VCaP (cell line): ENCODE data around the gene CYP4F22.
"Not testable (repeated sequence)": the region's sequence is repeated elsewhere in the genome, so short reads cannot be mapped to it uniquely, and the experiment has no call there.

ENCODE experiments used
- H3K27ac ChIP-seq: fragments of 450-650 bp; 2 replicates; pipeline ENCODE4 v1.5.1; 2017
- TF ChIP-seq, protein P1 (sequence below): fragments of 450-650 bp; conservative IDR thresholded peaks from 2 replicates; pipeline ENCODE4 v1.5.1; 2017; ENCODE audit warnings: mild to moderate bottlenecking, moderate library complexity

Gene CYP4F22

DNA sequence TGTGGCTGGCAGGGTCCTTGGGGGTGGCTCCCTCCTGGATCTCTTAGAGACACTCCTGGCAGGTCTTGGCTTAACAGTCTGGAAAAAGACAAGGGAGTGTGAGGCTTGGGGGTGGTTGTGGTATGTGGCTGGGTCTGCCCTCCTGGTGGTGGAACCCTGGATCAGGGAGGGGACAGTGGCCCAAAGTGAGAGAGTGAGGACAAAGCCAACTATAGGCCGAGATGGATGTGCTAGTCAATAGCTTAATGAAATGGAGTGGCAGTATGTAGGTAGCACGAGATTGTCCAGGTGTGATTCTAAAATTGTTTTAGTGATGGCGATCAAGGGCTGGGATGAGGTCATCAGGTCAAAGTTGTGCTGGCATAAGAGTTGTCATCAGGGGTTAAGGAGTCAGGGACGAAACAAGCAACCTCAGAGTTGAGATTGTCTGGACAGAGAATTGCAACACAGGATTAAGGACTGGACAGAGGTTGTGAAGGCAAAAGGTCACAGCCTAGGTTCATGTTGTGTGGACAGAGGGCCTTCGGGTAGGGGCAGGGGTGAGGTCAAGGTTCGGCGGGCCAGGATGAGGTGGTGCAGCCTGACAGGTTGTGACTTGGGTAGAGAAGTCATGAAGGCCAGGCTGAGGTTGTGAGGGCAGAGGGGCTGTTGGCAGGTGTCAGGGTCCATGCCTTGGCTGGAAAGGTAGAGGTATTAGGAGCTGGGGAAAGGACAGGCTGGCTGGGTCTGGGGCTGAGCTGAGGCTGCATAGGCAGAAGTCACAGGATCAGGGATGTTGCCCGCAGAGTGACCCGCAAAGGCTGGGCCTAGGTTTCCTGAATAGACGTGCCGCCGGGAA is 39.4 kb upstream of the CYP4F22 start:
- no peak overlapping the region for H3K27ac ChIP-seq
- TF ChIP-seq, protein P1, sequence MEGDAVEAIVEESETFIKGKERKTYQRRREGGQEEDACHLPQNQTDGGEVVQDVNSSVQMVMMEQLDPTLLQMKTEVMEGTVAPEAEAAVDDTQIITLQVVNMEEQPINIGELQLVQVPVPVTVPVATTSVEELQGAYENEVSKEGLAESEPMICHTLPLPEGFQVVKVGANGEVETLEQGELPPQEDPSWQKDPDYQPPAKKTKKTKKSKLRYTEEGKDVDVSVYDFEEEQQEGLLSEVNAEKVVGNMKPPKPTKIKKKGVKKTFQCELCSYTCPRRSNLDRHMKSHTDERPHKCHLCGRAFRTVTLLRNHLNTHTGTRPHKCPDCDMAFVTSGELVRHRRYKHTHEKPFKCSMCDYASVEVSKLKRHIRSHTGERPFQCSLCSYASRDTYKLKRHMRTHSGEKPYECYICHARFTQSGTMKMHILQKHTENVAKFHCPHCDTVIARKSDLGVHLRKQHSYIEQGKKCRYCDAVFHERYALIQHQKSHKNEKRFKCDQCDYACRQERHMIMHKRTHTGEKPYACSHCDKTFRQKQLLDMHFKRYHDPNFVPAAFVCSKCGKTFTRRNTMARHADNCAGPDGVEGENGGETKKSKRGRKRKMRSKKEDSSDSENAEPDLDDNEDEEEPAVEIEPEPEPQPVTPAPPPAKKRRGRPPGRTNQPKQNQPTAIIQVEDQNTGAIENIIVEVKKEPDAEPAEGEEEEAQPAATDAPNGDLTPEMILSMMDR, result no peak

DNA sequence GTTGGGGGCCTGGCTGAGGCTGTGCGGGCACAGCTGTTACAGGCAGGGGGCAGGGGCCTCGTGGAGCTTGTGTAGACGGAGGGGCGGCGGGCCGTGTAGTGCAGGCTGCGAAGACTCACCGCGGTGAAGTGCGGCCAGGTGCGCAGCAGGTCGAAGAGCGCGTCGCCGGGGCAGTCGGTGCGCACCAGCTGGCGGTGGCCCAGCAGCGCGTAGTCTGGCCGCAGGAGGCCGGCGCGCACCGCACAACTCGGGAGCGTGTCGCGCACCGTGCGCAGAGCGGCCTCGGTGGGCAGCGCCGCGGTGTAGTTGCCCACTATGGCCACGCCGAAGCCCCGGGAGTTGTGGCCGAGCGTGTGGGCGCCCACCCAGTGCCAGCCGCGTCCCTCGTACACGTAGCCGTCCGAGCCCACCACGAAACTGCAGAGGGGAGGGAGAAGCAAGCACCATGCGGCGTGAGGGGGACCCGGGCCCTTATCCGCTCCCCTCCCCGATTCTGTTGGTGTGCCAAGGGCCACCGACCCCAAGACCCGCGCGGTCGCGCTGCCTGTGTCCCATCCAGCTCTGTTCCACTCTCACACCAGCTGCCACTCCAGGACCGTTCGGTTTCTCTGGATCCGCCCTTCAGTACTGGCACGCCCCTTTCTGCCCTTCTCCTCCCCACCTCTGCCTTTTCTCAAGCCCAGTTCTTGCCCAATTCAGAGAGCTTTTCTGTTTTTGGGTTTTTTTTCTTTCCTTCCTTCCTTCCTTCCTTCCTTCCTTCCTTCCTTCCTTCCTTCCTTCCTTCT is 38.6 kb upstream of the CYP4F22 start:
- no peak overlapping the region for H3K27ac ChIP-seq

DNA sequence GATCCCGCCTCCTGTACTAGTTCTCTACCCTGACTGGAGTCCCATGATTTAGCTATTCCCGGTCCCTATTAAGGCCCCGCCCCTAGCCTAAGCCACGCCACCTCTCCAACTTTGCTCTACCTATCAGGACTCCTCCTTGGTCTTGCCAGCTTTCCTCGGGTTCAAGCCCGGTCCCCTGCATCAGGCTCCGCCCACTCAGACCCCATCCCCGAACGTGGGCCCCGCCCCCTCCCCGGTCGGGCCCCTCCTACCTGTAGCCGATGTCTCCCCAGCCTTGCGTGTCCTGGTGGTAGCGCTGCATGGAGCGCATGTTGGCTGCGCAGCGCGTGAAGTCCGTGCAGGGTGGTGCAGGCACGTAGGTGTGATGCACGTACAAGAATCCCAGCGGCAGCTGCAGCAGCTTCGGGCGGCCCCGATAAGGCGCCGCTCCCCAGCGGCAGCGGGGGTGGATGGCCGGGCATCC is 36.7 kb upstream of the CYP4F22 start:
- TF ChIP-seq, protein P1, result no peak
- H3K27ac ChIP-seq, result no peak overlapping the region

More for the DNA sequence above, 38.6 kb upstream of the CYP4F22 start:
- TF ChIP-seq, protein P1, result no peak

DNA sequence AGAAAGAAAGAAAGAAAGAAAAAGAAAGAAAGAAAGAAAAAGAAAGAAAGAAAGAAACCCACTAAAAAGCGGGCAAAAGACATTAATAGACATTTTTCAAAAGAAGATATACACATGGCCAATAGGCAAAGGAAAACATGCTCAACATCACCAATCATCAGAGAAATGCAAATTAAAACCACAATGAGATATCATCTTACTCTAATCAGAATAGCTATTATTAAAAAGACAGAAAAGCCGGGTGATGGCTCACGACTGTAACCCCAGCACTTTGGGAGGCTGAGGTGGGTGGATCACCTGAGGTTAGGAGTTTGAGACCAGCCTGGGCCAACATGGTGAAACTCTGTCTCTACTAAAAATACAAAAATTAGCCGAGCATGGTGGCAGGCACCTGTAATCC is 34.5 kb upstream of the CYP4F22 start:
- not testable (repeated sequence) for H3K27ac ChIP-seq

DNA sequence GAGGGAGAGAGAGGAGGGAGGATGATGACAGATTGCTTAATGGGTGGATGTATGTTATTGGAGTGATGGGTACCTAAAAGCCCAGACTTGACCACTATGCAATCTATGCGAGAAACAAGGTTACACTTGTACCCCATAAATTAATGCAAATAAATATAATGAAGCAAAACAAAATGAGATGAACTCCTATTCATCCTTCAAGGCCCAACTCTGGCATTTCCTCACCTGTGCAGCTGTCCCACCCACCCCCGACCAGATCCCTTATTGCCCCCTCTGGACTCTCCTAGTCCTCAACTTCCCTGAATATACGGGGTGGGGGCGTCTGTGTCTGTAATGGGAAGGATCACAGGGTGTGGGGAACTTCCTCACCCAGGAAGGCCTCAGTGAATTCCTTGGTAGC is 33.2 kb upstream of the CYP4F22 start:
- no peak overlapping the region for H3K27ac ChIP-seq
- TF ChIP-seq, protein P1, result no peak

DNA sequence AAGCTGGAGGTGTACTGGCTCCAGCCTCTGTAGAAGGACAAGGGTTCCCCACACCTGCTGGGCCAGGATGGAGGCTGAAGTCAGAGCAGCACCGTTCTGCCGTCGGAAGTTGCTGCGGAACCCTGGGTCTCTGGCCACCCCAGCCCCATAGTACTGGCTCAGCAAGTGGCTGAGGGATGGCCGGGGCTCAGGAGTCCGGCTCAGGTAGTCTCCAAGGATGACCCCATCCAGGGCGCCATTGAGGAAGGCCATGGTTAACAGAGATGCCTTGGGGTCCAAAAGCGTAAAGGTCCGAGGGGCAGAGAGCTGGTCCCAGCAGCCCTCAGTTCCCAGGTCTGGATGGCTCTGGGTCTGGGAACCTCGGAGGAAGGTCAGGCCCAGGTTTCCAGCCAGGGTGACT is 32.7 kb upstream of the CYP4F22 start:
- H3K27ac ChIP-seq, result no peak overlapping the region
- TF ChIP-seq, protein P1, result no peak

DNA sequence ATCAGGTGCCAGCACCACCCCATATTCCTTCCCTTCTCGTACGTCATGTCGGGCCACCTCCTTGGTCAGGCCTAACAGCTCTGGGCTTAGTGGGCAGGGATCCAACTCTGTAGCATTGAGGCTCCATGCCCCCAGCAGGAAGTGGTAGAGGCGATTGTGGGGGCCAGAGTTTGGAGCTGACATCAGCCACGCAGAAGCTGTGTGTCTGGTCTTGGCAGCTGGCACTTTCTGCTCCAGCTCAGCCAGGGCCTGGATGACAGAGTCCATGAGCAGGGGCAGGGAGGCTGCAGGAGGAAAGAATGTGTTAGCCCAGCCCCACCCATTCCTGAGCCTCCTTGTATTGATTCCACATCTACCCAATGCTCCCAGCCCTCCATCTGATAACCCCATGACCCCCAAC is 32.0 kb upstream of the CYP4F22 start:
- no peak overlapping the region for H3K27ac ChIP-seq
- TF ChIP-seq, protein P1, result no peak
